GM19238 (cell line): Measurements from ENCODE around the gene SARM1.
"Not testable (repeated sequence)": the region's sequence is repeated elsewhere in the genome, so short reads cannot be mapped to it uniquely, and the experiment has no call there.

Experiments used
- DNase-seq: peaks from one replicate; pipeline ENCODE4 v3.0.0; 2011; ENCODE audit warnings: low spot score; ENCODE audit not compliant: insufficient read length

SARM1 gene

DNA sequence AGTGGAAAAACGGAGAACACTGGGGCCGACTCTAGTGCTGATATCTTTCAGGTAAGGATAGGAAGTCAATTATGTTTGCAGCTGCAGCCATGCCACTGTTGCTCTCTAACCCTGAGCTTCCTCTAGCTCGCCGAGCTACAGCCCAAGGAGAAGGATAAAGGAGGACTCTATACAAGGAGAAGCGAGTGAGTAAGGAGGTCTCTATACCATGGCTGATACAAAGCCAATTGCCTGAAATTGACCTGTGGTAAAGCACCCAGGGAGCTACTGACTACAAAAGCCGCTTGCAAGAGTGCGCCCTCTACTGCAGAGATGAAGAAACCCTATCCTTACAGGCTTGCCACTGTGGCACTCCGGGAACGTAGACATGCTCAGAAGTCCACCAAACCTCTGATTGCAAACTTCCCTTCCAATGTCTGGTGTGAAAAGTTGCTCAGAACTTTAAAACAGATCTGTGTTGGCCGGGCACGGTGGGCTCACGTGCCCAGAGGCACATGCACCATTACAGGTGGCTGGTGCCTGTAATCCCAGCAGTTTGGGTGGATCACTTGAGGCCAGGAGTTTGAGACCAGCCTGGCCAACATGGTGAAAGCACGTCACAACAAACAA is 45.3 kb downstream of the SARM1 start:
- no peak for DNase-seq

DNA sequence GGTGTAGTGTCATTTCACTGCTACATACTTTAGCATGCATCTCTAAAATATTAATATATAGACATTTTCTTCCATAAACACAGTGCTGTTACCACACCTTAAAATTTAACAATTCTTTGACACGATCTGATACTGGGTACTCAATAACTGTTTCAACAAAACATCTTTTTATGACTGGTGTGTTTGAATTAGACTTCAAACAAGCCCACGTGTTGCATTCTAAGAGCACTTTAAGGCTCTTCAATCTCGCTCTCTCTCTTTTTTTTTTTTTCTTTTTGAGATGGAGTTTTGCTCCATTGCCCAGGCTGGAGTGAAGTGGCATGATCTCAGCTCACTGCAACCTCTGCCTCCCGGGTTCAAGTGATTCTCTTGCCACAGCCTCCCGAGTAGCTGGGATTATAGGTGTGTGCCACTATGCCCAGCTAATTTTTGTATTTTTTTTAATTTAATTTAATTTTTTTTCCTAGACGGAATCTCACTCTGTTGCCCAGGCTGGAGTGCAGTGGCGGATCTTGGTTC is 50.4 kb downstream of the SARM1 start:
- DNase-seq, result no peak

DNA sequence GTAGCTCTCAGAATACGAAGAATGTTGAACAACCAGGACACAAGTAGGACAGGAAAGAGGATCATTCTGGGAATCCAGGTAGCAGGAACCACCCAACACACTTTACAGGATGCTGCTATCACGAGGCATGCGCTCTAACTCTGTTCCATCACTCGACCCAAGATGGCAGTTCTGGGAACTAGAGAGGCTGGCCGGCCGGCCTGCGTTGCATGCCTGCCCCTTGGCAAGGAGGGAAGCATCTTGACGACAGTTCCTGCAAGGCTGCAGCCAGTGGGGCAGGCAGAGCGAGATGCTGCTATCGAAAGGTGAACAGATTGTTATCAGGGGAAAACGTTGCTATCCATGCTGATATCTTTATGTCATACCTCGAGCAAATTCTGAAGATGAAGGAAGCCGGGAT is 53.7 kb downstream of the SARM1 start:
- DNase-seq, result no peak

DNA sequence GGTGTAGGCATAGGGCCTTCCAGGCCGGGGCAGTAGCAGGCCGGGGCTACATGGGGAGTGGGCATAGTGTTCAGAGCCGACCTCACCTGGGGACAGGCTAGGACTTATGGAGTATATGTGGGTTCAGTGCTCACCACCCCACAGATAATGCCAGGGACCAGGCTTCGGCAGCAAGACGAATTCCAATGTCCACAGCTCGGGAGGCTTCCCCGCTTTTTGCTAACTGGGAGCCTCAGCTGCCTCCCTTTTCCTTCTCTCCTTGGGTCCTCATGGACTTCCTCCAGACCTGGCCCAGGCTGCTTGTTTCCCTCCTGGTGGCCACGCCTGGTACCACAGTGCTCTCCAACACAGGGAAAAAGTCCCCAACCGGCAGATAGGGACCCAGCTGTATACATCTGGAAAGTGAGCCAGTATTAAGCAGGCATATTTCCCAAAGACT is 54.6 kb downstream of the SARM1 start:
- DNase-seq, result no peak

DNA sequence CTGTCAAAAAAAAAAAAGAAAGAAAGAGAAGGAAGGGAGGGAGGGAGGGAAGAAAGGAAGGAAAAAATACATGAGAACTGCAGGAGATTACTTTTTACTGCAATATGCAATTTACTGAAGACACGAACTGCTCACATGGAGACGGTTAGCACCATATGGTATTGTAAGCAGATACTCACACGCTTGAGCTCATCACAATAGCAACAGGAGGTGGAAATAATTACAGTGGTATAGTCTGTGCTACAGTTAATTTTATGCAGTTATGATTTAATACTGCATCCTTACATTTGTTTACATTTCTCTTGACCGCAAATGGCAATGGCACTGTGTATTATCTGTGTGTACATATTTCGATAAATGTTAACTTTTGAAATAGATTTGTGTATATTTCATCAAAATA is 55.9 kb downstream of the SARM1 start:
- DNase-seq, result no peak

DNA sequence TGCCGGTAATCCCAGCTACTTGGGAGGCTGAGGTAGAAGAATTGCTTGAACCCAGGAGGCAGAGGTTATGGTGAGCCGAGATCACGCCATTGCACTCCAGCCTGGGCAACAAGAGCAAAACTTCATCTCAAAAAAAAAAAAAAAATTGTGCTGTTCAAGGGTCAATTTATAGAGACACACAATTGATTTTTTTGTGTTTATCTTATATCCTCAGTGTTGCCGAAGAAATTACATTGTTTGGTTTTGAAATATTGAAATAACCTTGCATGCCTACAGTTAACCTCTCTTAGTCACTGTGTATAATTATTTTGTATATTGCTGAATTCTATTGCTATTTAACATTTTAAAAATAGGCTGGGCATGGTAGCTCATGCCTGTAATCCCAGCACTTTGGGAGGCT is 56.5 kb downstream of the SARM1 start:
- DNase-seq, result not testable (repeated sequence)

DNA sequence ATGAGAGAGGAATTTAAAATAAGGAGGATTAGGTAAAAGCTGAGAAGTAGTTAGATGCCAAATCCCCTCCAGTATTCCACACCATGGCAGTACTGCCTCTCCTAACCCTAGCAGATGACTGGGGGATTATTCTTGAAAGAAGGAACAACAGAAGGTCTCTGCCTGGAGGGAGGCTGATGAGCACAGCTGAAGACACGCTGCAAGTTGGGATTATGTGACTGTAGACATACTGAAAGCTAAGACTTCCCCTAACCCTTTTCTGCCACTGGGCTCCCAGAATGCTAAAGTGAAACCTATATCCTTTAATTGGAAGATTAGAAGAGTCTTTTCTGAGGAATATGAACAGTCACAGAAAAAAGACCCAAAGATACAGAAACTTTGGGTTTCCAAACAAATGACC is 62.2 kb downstream of the SARM1 start:
- DNase-seq, result no peak

DNA sequence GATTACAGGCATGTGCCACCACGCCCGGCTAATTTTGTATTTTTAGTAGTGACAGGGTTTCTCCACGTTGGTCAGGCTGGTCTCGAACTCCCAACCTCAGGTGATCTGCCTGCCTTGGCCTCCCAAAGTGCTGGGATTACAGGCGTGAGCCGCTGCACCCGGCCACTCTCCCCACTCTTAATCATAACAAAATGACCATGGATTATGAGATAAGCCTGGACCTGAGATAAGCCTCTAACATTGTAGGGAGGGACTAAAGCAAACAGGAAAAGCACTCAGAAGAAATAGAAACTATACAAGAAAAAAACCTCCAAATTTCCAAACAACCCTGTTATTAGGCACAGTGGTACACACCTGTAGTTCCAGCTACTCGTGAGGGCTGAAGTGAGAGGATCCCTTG is 62.8 kb downstream of the SARM1 start:
- DNase-seq, result not testable (repeated sequence)

DNA sequence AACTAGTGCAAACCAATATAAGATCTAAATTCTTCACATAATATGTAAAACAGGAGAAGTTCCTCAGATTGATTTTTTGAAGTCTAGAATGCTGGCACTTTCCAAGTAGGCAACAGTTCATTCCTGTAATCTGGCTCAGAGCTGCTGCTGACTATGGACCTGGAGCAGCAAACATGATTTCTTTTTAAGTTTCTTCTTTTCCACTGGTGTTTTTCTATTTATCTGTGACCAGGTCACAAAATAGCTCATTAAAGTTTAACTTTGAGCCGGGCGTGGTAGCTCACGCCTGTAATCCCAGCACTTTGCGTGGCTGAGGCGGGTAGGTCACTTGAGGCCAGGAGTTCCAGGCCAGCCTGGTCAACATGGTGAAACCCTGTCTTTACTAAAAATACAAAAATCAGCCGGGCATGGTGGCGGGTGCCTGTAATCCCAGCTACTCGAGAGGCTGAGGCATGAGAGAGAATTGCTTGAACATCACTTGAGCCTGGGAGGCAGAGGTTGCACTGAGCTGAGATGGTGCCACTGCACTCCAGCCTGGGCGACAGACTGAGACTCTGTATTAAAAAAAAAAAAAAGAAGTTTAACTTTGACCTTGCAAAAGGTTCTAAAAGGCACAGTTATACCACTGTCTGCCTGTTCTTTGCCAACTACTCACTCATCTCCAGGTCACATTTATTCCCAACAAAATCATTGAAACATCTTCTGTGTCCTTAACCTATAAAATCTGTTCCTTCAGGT is 72.6 kb downstream of the SARM1 start:
- no peak for DNase-seq

DNA sequence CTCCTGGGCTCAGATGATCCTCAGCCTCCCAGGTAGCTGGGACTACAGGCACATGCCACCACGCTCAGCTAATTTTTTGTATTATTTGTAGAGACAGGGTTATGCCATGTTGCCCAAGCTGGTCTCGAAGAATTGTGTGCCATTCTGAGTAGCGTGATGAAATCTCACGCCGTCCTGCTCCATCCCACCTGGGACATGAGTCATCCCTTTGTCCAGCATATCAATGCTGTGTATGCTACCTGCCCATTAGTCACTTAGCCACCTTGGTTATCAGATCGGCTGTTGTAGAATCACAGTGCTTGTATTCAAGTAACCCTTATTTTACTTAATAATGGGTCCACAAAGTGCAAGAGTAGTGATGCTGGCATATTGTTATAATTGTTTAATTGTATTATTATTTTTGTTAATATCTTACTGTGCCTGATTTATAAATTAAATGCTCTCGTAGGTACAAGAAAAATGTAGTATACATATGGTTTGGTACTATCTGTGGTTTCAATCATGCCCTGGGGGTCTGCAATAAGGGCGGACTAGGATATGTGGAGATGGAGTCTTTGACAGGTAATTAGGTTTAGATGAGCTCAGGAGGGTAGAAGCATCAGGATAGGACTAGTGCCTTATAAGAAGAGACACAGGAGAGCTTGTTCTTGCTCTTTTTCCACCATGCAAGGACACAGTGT is 75.4 kb downstream of the SARM1 start:
- DNase-seq, result no peak

DNA sequence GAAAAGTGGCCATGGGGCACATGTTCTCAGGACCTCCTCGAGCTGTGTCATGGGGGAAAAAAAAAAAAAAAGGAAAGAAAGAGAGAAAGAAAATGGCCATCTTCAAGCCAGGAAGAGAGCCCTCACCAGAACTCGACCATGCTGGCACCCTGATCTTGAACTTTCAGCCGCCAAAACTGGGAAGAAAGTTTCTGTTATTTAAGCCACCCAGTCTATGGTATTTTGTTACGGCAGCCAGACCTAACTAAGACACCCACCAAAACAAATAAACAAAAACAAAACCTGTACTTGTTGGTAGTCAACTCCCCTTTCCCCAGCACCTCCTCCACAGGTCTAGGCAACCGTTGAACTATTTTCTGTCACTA is 75.9 kb downstream of the SARM1 start:
- no peak for DNase-seq

DNA sequence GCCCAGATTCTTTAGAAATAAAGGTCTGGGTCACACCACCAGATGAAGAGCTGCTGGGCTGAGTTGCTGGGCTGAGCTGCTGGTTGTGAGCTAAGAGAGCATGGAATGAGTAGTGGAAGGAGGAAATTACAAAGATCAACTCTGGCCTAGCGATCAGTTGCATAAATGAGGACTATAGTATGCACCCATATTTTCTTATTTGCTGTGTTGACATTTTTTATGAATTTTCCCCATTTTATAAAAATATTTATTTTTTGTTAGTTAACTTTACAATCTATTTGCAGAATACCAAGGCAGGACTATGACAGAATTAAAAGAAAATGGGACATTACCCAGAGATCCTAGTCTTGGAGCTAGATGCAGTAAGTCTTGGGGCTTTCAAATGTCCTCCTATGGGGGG is 78.4 kb downstream of the SARM1 start:
- no peak for DNase-seq
